GM12878 (cell line): Measurements from ENCODE around the gene METAP1D. TPM values are rescaled to one million over a fixed set of nuclear protein-coding genes. Genes with fewer than 3 reads are reported as not detected.

Source experiments
- ATAC-seq: fragments of 200-7000 bp; cut with Tn5 transposase; 3 replicates; pipeline ENCODE4 v1.9.1; 2020; ENCODE audit warnings: mild to moderate bottlenecking, moderate library complexity
- BruUV-seq: library from RNA; stranded (reverse); fragments of 400-500 nt; replicated peaks from 2 replicates; lab custom pipeline; 2021; lab: Mats Ljungman, UMichigan
- CTCF ChIA-PET: fragments of 300-600 bp; sonication (Branson Sonifier 250); formaldehyde crosslinking; extraction: SDS; loops from one replicate; lab custom pipeline; 2021; ENCODE audit warnings: inconsistent platforms; lab: Yijun Ruan, JAX
- POLR2A ChIA-PET: fragments of 350-600 bp; formaldehyde crosslinking; extraction: SDS; loops from one replicate; lab custom pipeline; 2021; ENCODE audit warnings: inconsistent platforms; lab: Charles Lee
- RAD21 ChIA-PET: fragments of 300-600 bp; sonication (Branson Sonifier 250); formaldehyde crosslinking; loops from one replicate; lab custom pipeline; 2023; ENCODE audit warnings: antibody characterized with exemption; ENCODE audit not compliant: unreplicated experiment; lab: Charles Lee
- SMC1A ChIA-PET: fragments of 300-600 bp; sonication (Branson Sonifier 250); formaldehyde crosslinking; loops from one replicate; lab custom pipeline; 2023; ENCODE audit not compliant: unreplicated experiment, uncharacterized antibody; lab: Charles Lee
- DNase-seq: peaks from one replicate; pipeline ENCODE4 v3.0.0-alpha.2; 2011; ENCODE audit warnings: low read depth, low spot score
- FAIRE-seq: peaks from 3 replicates; lab custom pipeline; 2011; peaks lifted over from hg19 to GRCh38; lab: Jason Lieb, UNC
- H2AFZ ChIP-seq: 2 replicates; pipeline ENCODE4 v1.6.0; 2011; ENCODE audit warnings: low read depth, low read length, control low read depth; ENCODE audit not compliant: control insufficient read depth
- H3K27ac ChIP-seq: 2 replicates; pipeline ENCODE4 v1.5.1; 2011; ENCODE audit warnings: control low read depth; ENCODE audit not compliant: control insufficient read depth, insufficient read depth
- H3K27me3 ChIP-seq, 2 experiments: replicated peaks in 1 of 2; 2 replicates each; pipeline versions ENCODE4 v1.6.0 to v1.6.1; 2011; ENCODE audit warnings: low read length in 1 of 2; ENCODE audit not compliant: control insufficient read depth in 2 of 2, insufficient read depth in 2 of 2
- H3K36me3 ChIP-seq, 2 experiments: 2 replicates each; pipeline ENCODE4 v1.5.1; 2011; ENCODE audit warnings: low read length in 1 of 2; ENCODE audit not compliant: control insufficient read depth in 2 of 2, insufficient read depth in 2 of 2
- H3K4me1 ChIP-seq: 2 replicates; pipeline ENCODE4 v1.6.1; 2011; ENCODE audit warnings: mild to moderate bottlenecking, low read length, moderate library complexity, mixed read lengths; ENCODE audit not compliant: control insufficient read depth, insufficient read depth
- H3K4me2 ChIP-seq: 2 replicates; pipeline ENCODE4 v1.6.0; 2011; ENCODE audit warnings: control low read depth; ENCODE audit not compliant: control insufficient read depth, insufficient read depth
- H3K4me3 ChIP-seq: fragments of 200-600 bp; sonication (generic); 2 replicates; pipeline ENCODE4 v1.5.1; 2016
- H3K79me2 ChIP-seq: 2 replicates; pipeline ENCODE4 v1.6.0; 2011; ENCODE audit warnings: low read length; ENCODE audit not compliant: control insufficient read depth, insufficient read depth
- H3K9ac ChIP-seq: 2 replicates; pipeline ENCODE4 v1.8.0; 2011; ENCODE audit warnings: low read length, control low read depth, mixed read lengths; ENCODE audit not compliant: control insufficient read depth, insufficient read depth
- H3K9me3 ChIP-seq: replicated peaks from 3 replicates; pipeline ENCODE4 v1.5.1; 2011; ENCODE audit warnings: mild to moderate bottlenecking, low read length; ENCODE audit not compliant: control insufficient read depth, insufficient read depth
- H4K20me1 ChIP-seq: 2 replicates; pipeline ENCODE4 v1.6.0; 2011; ENCODE audit not compliant: control insufficient read depth, insufficient read depth
- ATF7 ChIP-seq: fragments of 450-650 bp; IDR thresholded peaks from 2 replicates; pipeline ENCODE4 v1.6.1; 2016; ENCODE audit warnings: low read depth, mild to moderate bottlenecking
- BACH1 ChIP-seq: fragments of 450-650 bp; IDR thresholded peaks from 2 replicates; pipeline ENCODE4 v1.6.1; 2017; ENCODE audit warnings: mild to moderate bottlenecking, borderline replicate concordance
- CREM ChIP-seq: IDR thresholded peaks from 2 replicates; pipeline ENCODE4 v1.6.1; 2014; ENCODE audit warnings: antibody characterized with exemption, low read depth
- DPF2 ChIP-seq: fragments of 450-650 bp; IDR thresholded peaks from 2 replicates; pipeline ENCODE4 v1.6.1; 2017; ENCODE audit warnings: mild to moderate bottlenecking
- ETV6 ChIP-seq, 2 experiments: fragments of 450-650 bp in 1 of 2; IDR thresholded peaks in 1 of 2; conservative IDR thresholded peaks in 1 of 2; 2 replicates each; pipeline ENCODE4 v1.6.1; 2014; ENCODE audit warnings: antibody characterized with exemption in 1 of 2, borderline replicate concordance in 1 of 2, low read depth in 1 of 2, mild to moderate bottlenecking in 1 of 2, moderate library complexity in 1 of 2
- GABPA ChIP-seq: IDR thresholded peaks from 2 replicates; pipeline ENCODE4 v1.6.1; 2014; ENCODE audit warnings: antibody characterized with exemption, low read depth, mild to moderate bottlenecking, inconsistent platforms
- GATAD2B ChIP-seq: fragments of 450-650 bp; conservative IDR thresholded peaks from 2 replicates; pipeline ENCODE4 v1.6.1; 2017; ENCODE audit warnings: low read depth, mild to moderate bottlenecking, moderate library complexity
- HDAC6 ChIP-seq: fragments of 200-600 bp; sonication (generic); IDR thresholded peaks from one replicate; pipeline ENCODE4 v1.8.0; 2017; ENCODE audit warnings: antibody characterized with exemption; ENCODE audit not compliant: unreplicated experiment
- MYB ChIP-seq: fragments of 150-350 bp; IDR thresholded peaks from 2 replicates; pipeline ENCODE4 v1.6.1; 2014; ENCODE audit warnings: mild to moderate bottlenecking, low read depth, low read length, borderline replicate concordance
- NBN ChIP-seq: fragments of 450-650 bp; IDR thresholded peaks from 2 replicates; pipeline ENCODE4 v1.6.1; 2016
- NFXL1 ChIP-seq: fragments of 450-650 bp; IDR thresholded peaks from 2 replicates; pipeline ENCODE4 v1.6.1; 2017; ENCODE audit warnings: antibody characterized with exemption, mild to moderate bottlenecking, borderline replicate concordance
- RCOR1 ChIP-seq: conservative IDR thresholded peaks from 2 replicates; pipeline ENCODE4 v1.6.1; 2012; ENCODE audit warnings: low read depth, low read length, improper control_type of control experiment
- SIN3A ChIP-seq: IDR thresholded peaks from 2 replicates; pipeline ENCODE4 v1.6.1; 2012; ENCODE audit warnings: low read depth, low read length, improper control_type of control experiment
- TARDBP ChIP-seq: IDR thresholded peaks from 2 replicates; pipeline ENCODE4 v1.6.1; 2016; ENCODE audit warnings: borderline replicate concordance
- TCF12 ChIP-seq: IDR thresholded peaks from 2 replicates; pipeline ENCODE4 v1.6.1; 2011; ENCODE audit warnings: low read depth, mild to moderate bottlenecking, low read length
- ZNF384 ChIP-seq: IDR thresholded peaks from 2 replicates; pipeline ENCODE4 v1.6.1; 2012; ENCODE audit warnings: low read depth, mild to moderate bottlenecking, low read length, improper control_type of control experiment, borderline replicate concordance
- WGBS: methylation state at CpG from one replicate; pipeline ENCODE4 v1.1.6; 2016; ENCODE audit warnings: low lambda C conversion rate; ENCODE audit not compliant: insufficient replicate concordance, insufficient coverage; ENCODE audit errors: missing lambda C conversion rate; 5-methylcytosine and 5-hydroxymethylcytosine counted together
- in situ Hi-C: fragments of 300-500 bp; cut with MboI; formaldehyde crosslinking; loops from 9 replicates; pipeline ENCODE4 v1.14.3; 2018; ENCODE audit warnings: mixed read lengths
- intact Hi-C: fragments of 100-400 bp; cut with micrococcal nuclease; formaldehyde crosslinking; loops from one replicate; pipeline ENCODE4 v1.14.2; 2022; ENCODE audit not compliant: unreplicated experiment
- polyA plus RNA-seq, 11 experiments: library from polyadenylated mRNA; depleted of rRNA in 4 of 11; unstranded in 6 of 11; stranded (reverse) in 5 of 11; fragments of >200 nt; fragmentation: Nextera tagmentation in 4 of 11; fragmentation: Illumina TruSeq in 1 of 11; extraction: Ambion mirVana in 4 of 11; extraction: Trizol in 1 of 11; gene quantifications; 1 replicate in 1 of 11; 2 replicates in 10 of 11; pipeline versions ENCODE4 v1.2.1 to v1.2.3, GENCODE V29; 2011 to 2016; ENCODE audit warnings: inconsistent platforms in 2 of 11, missing spikeins in 2 of 11, low read depth in 1 of 11
- total RNA-seq, 4 experiments: library from RNA; depleted of rRNA in 3 of 4; stranded (reverse); fragments of >200 nt in 3 of 4; fragmentation: Illumina TruSeq in 1 of 4; extraction: Trizol in 1 of 4; gene quantifications; 2 replicates each; pipeline versions ENCODE4 v1.2.1 to v1.2.3, GENCODE V29; 2013 to 2021
- TF ChIP-seq, protein P1 (sequence below): fragments of 450-650 bp; IDR thresholded peaks from 2 replicates; pipeline ENCODE4 v1.6.1; 2017; ENCODE audit warnings: mild to moderate bottlenecking
- TF ChIP-seq, protein P2 (sequence below): IDR thresholded peaks from 2 replicates; pipeline ENCODE4 v1.6.1; 2011; ENCODE audit warnings: borderline replicate concordance, low read depth, mild to moderate bottlenecking, moderate library complexity, low read length; ENCODE audit not compliant: insufficient read depth, poor library complexity, severe bottlenecking

The METAP1D gene
- total and polyA plus RNA-seq, 10 of the 15 experiments (the other 5 are each of a cell fraction or from before 2014, with no cell fraction given), result 4.5 to 12.1 (median 7.8) TPM

DNA sequence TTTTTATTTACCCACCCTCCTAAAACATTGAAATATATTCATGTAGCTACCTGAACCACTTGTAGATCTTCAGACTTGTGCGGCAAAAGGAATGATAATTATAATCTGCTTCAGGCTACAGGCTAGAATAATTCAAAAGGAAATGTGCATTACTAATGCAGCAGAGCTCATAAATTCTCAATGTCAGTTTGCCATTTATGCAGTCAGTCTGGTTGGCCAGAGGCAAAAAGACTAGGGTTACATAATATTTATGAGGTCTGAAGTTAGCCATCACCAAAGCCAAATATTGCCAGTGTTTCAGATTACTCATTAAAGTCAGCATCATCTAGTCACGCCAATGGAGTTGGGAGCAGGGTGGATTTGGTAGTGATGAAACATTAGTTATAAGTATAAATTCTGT lies 38.9 kb downstream of the METAP1D start:
- no peak for ATAC-seq
- Histone ChIP-seq H3K79me2 (no peaks in the 10 kb centered on the region), H3K4me3 (no peak overlapping the region), H3K36me3 (no peaks in the 10 kb centered on the region), H3K9ac (no peak overlapping the region), H3K27me3 (no peaks in the 10 kb centered on the region), H3K9me3 (no peaks in the 10 kb centered on the region), H3K4me1 (no peaks in the 10 kb centered on the region), H3K27ac (no peak overlapping the region), H3K4me2 (no peak overlapping the region), H2AFZ (no peak overlapping the region), H4K20me1 (no peaks in the 10 kb centered on the region)
- ChIA-PET SMC1A (interaction anchor here (0.6 to 1.7 kb wide), 6 partner anchors 8 to 39 kb away, joined by 3 to 8 read pairs (median 4); no protein-coding TSS in a partner anchor), CTCF (interaction anchor here (1.1 to 1.5 kb wide), 5 partner anchors 11 to 423 kb away, joined by 3 to 6 read pairs (median 4); no protein-coding TSS in a partner anchor), POLR2A (no interaction called here), RAD21 (no interaction called here)
- no peak for DNase-seq
- TF ChIP-seq GABPA (no peak), GATAD2B (no peak), NFXL1 (no peak), SIN3A (no peak), ETV6 (conservative IDR thresholded peaks at IDR 0.05 in 1 of 2, IDR thresholded peaks at IDR 0.05 in 1 of 2; ENCODE audit: borderline replicate concordance in 1 of 2, low read depth in 1 of 2) (no peak), NBN (no peak), ZNF384 (no peak), TARDBP (no peak), HDAC6 (no peak), MYB (no peak), ATF7 (no peak), DPF2 (no peak), TCF12 (no peak), CREM (no peak), BACH1 (no peak), RCOR1 (no peak)
- TF ChIP-seq, protein P1, sequence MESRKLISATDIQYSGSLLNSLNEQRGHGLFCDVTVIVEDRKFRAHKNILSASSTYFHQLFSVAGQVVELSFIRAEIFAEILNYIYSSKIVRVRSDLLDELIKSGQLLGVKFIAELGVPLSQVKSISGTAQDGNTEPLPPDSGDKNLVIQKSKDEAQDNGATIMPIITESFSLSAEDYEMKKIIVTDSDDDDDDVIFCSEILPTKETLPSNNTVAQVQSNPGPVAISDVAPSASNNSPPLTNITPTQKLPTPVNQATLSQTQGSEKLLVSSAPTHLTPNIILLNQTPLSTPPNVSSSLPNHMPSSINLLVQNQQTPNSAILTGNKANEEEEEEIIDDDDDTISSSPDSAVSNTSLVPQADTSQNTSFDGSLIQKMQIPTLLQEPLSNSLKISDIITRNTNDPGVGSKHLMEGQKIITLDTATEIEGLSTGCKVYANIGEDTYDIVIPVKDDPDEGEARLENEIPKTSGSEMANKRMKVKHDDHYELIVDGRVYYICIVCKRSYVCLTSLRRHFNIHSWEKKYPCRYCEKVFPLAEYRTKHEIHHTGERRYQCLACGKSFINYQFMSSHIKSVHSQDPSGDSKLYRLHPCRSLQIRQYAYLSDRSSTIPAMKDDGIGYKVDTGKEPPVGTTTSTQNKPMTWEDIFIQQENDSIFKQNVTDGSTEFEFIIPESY, result no peak
- TF ChIP-seq, protein P2, sequence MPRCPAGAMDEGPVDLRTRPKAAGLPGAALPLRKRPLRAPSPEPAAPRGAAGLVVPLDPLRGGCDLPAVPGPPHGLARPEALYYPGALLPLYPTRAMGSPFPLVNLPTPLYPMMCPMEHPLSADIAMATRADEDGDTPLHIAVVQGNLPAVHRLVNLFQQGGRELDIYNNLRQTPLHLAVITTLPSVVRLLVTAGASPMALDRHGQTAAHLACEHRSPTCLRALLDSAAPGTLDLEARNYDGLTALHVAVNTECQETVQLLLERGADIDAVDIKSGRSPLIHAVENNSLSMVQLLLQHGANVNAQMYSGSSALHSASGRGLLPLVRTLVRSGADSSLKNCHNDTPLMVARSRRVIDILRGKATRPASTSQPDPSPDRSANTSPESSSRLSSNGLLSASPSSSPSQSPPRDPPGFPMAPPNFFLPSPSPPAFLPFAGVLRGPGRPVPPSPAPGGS, result no peak
- BruUV-seq, result no TSS peak
- intact Hi-C loops (no loop called here), in situ Hi-C loops (no loop called here)
- no peak for FAIRE-seq
- 72% methylated on average over 2 of the region's 2 CpGs for WGBS
